ENCODE data around the gene NUMB. TPM values are rescaled to one million over a fixed set of nuclear protein-coding genes. Genes with fewer than 3 reads are reported as not detected.

Gene NUMB
- total RNA-seq, 1 donor from 2014 or later: 92.4 TPM

GRCh38 chr14:73258845-73259611 lies 199.3 kb downstream of the NUMB start:
- DNase-seq (ENCODE audit: low spot score, unreplicated experiment): no peak
- H3K27me3 Mint-ChIP-seq: no peaks in the 10 kb centered on the region
- TF ChIP-seq CTCF (IDR thresholded peaks at IDR 0.05; ENCODE audit: unreplicated experiment): no peak
- H3K4me1 Mint-ChIP-seq (ENCODE audit: low read depth): no peaks in the 10 kb centered on the region
- H3K27ac Mint-ChIP-seq: no peak overlapping the region
- no peaks in the 10 kb centered on the region for H3K9me3 Mint-ChIP-seq (ENCODE audit: low read depth)
- no peak overlapping the region for H3K4me3 Mint-ChIP-seq (ENCODE audit: low read depth)
- H3K36me3 Mint-ChIP-seq (ENCODE audit: insufficient read depth): no peaks in the 10 kb centered on the region

GRCh38 chr14:73258076-73258475 lies 200.3 kb downstream of the NUMB start:
- H3K4me1 Mint-ChIP-seq (ENCODE audit: low read depth): no peaks in the 10 kb centered on the region
- H3K27me3 Mint-ChIP-seq: no peaks in the 10 kb centered on the region
- DNase-seq (ENCODE audit: low spot score, unreplicated experiment): no peak
- H3K4me3 Mint-ChIP-seq (ENCODE audit: low read depth): no peak overlapping the region
- TF ChIP-seq CTCF (IDR thresholded peaks at IDR 0.05; ENCODE audit: unreplicated experiment): no peak
- H3K36me3 Mint-ChIP-seq (ENCODE audit: insufficient read depth): no peaks in the 10 kb centered on the region
- no peak overlapping the region for H3K27ac Mint-ChIP-seq
- H3K9me3 Mint-ChIP-seq (ENCODE audit: low read depth): no peaks in the 10 kb centered on the region

- Mint-ChIP-seq H3K36me3 (ENCODE audit: insufficient read depth) (no peaks in the 10 kb centered on the region), H3K27me3 (no peaks in the 10 kb centered on the region), H3K27ac (no peak overlapping the region), H3K9me3 (ENCODE audit: low read depth) (no peaks in the 10 kb centered on the region), H3K4me3 (ENCODE audit: low read depth) (no peak overlapping the region), H3K4me1 (ENCODE audit: low read depth) (no peaks in the 10 kb centered on the region)
- no peak for TF ChIP-seq CTCF (IDR thresholded peaks at IDR 0.05; ENCODE audit: unreplicated experiment)
- no peak for DNase-seq (ENCODE audit: low spot score, unreplicated experiment)
Measured at GRCh38 chr14:73255693-73256225, 202.6 kb downstream of the NUMB start.

GRCh38 chr14:73255005-73255400 lies 203.3 kb downstream of the NUMB start:
- no peaks in the 10 kb centered on the region for H3K4me1 Mint-ChIP-seq (ENCODE audit: low read depth)
- no peaks in the 10 kb centered on the region for H3K27me3 Mint-ChIP-seq
- H3K27ac Mint-ChIP-seq: no peak overlapping the region
- DNase-seq (ENCODE audit: low spot score, unreplicated experiment): no peak
- TF ChIP-seq CTCF (IDR thresholded peaks at IDR 0.05; ENCODE audit: unreplicated experiment): no peak
- H3K4me3 Mint-ChIP-seq (ENCODE audit: low read depth): no peak overlapping the region
- no peaks in the 10 kb centered on the region for H3K36me3 Mint-ChIP-seq (ENCODE audit: insufficient read depth)
- H3K9me3 Mint-ChIP-seq (ENCODE audit: low read depth): no peaks in the 10 kb centered on the region

GRCh38 chr14:73254247-73255004 lies 203.9 kb downstream of the NUMB start:
- DNase-seq (ENCODE audit: low spot score, unreplicated experiment): no peak
- no peak for TF ChIP-seq CTCF (IDR thresholded peaks at IDR 0.05; ENCODE audit: unreplicated experiment)
- Mint-ChIP-seq H3K27ac (no peak overlapping the region), H3K36me3 (ENCODE audit: insufficient read depth) (no peaks in the 10 kb centered on the region), H3K27me3 (no peaks in the 10 kb centered on the region), H3K9me3 (ENCODE audit: low read depth) (no peaks in the 10 kb centered on the region), H3K4me1 (ENCODE audit: low read depth) (no peaks in the 10 kb centered on the region), H3K4me3 (ENCODE audit: low read depth) (no peak overlapping the region)
